ENCODE data around the gene GUCA1C.

Gene GUCA1C, protein sequence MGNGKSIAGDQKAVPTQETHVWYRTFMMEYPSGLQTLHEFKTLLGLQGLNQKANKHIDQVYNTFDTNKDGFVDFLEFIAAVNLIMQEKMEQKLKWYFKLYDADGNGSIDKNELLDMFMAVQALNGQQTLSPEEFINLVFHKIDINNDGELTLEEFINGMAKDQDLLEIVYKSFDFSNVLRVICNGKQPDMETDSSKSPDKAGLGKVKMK

DNA sequence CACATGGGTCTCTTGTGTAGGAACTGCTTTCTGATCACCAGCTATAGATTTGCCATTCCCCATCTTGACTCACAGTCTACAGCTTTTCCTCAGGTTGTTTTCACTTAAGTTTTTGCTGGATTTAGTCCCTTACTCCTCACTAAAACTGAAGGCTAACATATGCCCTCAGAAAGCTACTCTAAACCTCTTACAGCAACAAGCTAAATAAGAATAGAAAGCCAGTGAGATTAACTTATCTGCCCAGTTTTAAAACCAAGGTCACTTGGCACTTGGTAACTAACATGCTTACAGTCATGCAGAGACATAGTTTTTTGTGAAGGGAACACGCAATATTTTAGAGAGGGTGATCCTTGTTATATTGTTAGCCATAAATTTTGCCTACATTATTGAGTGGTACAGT is at the start of gene GUCA1C:
GUCA1C (minus strand) TSS at position 180 of the 400 bp plus-strand sequence; CDS start at position 63, 117 bp downstream.
- TF ChIP-seq, protein P1, sequence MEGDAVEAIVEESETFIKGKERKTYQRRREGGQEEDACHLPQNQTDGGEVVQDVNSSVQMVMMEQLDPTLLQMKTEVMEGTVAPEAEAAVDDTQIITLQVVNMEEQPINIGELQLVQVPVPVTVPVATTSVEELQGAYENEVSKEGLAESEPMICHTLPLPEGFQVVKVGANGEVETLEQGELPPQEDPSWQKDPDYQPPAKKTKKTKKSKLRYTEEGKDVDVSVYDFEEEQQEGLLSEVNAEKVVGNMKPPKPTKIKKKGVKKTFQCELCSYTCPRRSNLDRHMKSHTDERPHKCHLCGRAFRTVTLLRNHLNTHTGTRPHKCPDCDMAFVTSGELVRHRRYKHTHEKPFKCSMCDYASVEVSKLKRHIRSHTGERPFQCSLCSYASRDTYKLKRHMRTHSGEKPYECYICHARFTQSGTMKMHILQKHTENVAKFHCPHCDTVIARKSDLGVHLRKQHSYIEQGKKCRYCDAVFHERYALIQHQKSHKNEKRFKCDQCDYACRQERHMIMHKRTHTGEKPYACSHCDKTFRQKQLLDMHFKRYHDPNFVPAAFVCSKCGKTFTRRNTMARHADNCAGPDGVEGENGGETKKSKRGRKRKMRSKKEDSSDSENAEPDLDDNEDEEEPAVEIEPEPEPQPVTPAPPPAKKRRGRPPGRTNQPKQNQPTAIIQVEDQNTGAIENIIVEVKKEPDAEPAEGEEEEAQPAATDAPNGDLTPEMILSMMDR (conservative IDR thresholded peaks at IDR 0.05) = no peak
- H3K27ac ChIP-seq = no peak within 1 kb of the TSS

DNA sequence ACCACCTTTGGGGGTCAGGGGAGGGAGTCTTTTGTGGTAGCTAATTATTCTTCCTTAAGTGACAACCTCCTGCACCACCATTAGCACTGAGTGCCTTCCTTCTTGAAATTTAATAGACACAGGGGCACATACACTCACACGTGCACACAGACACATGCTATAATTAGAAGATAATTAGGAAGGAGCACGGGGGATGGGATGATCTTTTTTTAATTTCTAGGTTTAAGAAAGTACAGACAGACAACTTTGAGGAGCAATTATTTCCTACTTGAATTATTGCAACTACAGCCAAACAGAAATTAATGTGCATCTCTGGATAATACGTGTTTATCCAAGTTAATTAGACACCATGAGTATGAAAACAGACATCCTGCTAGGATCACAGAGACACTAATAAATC is 44.8 kb upstream of the GUCA1C start:
- H3K27ac ChIP-seq = no peak overlapping the region
- TF ChIP-seq, protein P1 (conservative IDR thresholded peaks at IDR 0.05) = no peak

DNA sequence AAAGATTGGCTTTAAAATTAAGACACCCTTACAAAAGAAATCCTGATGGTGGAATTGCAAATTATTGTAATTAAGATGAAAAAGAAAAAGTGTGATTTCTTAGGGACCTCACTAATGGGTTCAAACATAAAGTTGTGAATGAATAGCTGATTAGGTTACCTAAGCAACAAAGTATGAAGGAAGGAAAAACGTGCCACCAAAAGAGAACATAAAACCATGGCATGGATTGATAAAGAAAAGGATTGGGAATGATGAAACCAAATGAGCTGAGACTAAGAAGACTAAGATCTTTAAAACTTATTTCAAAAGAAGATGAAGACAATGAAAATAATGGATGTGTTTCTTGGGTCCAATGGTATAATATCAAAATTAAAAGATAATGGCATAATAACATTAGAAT is 32.2 kb upstream of the GUCA1C start:
- TF ChIP-seq, protein P1 (conservative IDR thresholded peaks at IDR 0.05) = no peak
- H3K27ac ChIP-seq = no peak overlapping the region

DNA sequence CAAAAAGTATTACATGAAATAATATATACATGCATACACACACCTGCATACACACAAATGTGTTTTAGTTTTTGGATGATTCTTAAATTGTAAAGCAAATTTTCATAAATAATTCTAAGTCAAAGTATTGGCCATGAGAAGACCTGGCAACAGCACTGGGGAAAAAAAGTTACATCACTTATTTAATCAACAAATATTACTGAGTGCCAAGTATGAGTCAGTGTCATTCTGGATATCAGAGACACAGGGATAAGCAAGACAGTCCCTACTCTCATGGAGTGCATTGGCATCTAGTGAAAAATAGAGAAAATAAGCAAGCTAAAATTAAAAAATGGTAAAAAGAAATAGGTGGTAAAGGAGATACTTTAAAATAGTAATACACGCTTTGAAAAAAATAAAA is 29.4 kb upstream of the GUCA1C start:
- H3K27ac ChIP-seq = no peak overlapping the region
- TF ChIP-seq, protein P1 (conservative IDR thresholded peaks at IDR 0.05) = no peak

DNA sequence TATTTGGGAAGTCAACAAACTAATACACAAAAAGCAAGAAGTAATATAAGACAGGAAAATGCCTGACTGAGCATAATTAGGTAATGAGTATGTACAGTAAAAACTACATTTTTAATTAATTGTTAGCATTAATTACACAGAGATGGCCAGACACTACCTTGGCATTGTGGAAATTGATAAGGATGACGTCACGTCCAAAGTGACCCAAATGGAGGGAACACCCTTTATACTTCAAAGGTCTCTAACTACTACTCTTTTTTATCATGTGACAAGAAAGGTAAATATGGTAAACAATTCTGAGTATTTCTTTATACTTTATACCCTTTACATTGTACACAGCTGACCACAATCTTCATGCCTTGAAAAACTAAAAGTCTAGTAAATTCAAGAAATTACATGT is 22.4 kb upstream of the GUCA1C start:
- H3K27ac ChIP-seq = no peak overlapping the region
- TF ChIP-seq, protein P1 (conservative IDR thresholded peaks at IDR 0.05) = no peak

DNA sequence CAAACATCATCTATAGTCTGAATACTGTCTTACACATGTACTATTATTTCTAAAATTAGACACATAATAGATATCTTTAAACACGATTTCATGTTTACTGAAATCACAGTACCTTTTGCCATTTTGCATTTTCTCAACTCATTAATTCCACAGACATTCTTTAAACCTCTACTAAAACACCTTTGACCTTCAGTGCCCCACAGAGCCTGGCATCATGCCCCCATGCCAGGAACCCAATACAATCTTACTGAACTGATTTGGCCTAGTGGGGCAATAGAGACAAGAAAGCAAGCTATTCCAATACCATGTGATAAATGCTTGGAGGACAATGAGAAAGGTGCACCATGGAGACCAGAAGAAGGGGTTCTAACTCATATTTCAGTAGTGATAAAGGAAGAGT is 19.3 kb upstream of the GUCA1C start:
- TF ChIP-seq, protein P1 (conservative IDR thresholded peaks at IDR 0.05) = no peak
- no peak overlapping the region for H3K27ac ChIP-seq

DNA sequence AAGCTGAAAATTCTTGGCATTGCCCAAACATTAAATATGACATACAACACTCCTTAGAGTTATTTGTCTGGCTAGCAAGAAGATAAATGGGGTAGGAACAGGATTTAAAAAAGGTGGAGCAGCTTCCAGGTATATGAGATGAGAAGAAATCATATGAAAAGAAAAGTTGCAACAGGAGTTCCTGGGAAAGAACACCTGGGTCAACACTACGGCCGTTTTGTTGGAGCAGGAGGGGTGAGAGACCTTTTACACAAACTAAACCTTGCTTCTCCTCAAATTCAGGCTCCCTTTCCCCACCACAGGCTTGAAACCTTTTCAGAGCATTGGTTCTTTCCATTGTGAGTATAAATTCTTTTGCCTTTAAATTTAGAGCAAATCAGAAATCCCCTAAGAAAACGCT is 18.8 kb upstream of the GUCA1C start:
- H3K27ac ChIP-seq = no peak overlapping the region
- TF ChIP-seq, protein P1 (conservative IDR thresholded peaks at IDR 0.05) = no peak
